Colonic mucosa (tissue), 4 donors: ENCODE data around the gene AUTS2. TPM values are rescaled to one million over a fixed set of nuclear protein-coding genes. Genes with fewer than 3 reads are reported as not detected.

Experiments
- DNase-seq: peaks from one replicate; pipeline ENCODE4 v3.0.0-alpha.2; 2020
- H3K27ac ChIP-seq: fragments of 200-600 bp; one replicate; pipeline ENCODE4 v1.8.0; 2021
- H3K27me3 ChIP-seq: fragments of 200-600 bp; one replicate; pipeline ENCODE4 v1.8.0; 2021
- H3K36me3 ChIP-seq: fragments of 200-600 bp; one replicate; pipeline ENCODE4 v1.8.0; 2021
- H3K4me1 ChIP-seq: fragments of 200-600 bp; one replicate; pipeline ENCODE4 v1.8.0; 2021; ENCODE audit warnings: mild to moderate bottlenecking
- H3K4me3 ChIP-seq: fragments of 200-600 bp; one replicate; pipeline ENCODE4 v1.8.0; 2021
- H3K9ac ChIP-seq, 2 donors: one replicate each; pipeline ENCODE4 v1.7.0; 2013; ENCODE audit warnings: control low read depth in 2 of 2, low read depth in 2 of 2, low read length in 2 of 2
- H3K9me3 ChIP-seq: fragments of 200-600 bp; one replicate; pipeline ENCODE4 v1.8.0; 2021
- intact Hi-C: fragments of 100-400 bp; cut with DNase I; formaldehyde crosslinking; loops from one replicate; pipeline ENCODE4 v1.14.1; 2022
- total RNA-seq, 2 donors: library from RNA; stranded (reverse); fragmentation: NEBNext Ultra II Directional in 1 of 2; extraction: Animal tissue kit (Norgen Biotek cat#: 25700) in 1 of 2; gene quantifications; one replicate each; pipeline ENCODE4 v1.2.1, GENCODE V29; 2021
- TF ChIP-seq, protein P1 (sequence below): fragments of 200-600 bp; IDR thresholded peaks from one replicate; pipeline ENCODE4 v1.8.0; 2022; ENCODE audit warnings: antibody characterized with exemption, mild to moderate bottlenecking
- donor health status: healthy.
- donor health status: DM: no; HTN: no; CAD: no.
- donor health status: DM: no; HTN: no; CAD: no.

The AUTS2 gene
- total RNA-seq, 2 donors from 2014 or later, result 39.8 to 42.3 TPM

DNA sequence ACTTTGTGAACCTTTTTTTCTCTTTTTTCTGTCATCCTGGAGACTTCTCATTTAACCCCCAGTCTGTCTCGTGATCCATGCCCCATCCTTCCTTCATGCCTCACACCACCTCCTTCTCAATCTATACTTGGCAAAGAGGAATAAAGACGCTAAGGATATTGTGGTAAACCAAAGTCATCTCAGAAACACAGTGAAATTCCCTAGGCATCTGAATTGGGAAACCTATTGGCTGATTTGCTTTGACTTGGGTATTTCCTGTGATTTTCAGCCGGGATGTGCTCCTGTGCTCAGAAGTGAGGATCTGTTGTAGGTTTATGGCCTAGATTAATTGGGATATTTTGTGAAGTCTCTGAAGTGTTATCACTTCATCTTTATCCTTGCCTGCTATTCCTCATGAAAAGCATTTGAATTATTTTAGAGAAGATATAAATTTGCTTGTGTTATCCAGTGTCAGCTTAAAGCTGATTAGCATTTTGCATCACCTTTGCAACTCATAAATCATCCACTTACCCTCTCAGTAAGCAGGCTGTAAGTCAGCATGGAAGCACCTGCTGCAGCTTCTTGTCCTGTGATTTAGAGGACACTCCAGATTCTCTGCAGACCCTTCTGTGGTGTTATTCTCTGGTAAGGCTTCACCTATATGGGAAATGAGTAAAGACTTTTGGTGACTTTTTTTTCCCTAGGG is 138.0 kb downstream of the AUTS2 start:
- no peak for DNase-seq
- intact Hi-C loops, result no loop called here
- Histone ChIP-seq H3K4me1 (no peaks in the 10 kb centered on the region), H3K36me3 (no peaks in the 10 kb centered on the region), H3K27me3 (no peaks in the 10 kb centered on the region), H3K9ac (no peak overlapping the region), H3K9me3 (no peaks in the 10 kb centered on the region), H3K27ac (no peak overlapping the region), H3K4me3 (no peak overlapping the region)
- TF ChIP-seq, protein P1, sequence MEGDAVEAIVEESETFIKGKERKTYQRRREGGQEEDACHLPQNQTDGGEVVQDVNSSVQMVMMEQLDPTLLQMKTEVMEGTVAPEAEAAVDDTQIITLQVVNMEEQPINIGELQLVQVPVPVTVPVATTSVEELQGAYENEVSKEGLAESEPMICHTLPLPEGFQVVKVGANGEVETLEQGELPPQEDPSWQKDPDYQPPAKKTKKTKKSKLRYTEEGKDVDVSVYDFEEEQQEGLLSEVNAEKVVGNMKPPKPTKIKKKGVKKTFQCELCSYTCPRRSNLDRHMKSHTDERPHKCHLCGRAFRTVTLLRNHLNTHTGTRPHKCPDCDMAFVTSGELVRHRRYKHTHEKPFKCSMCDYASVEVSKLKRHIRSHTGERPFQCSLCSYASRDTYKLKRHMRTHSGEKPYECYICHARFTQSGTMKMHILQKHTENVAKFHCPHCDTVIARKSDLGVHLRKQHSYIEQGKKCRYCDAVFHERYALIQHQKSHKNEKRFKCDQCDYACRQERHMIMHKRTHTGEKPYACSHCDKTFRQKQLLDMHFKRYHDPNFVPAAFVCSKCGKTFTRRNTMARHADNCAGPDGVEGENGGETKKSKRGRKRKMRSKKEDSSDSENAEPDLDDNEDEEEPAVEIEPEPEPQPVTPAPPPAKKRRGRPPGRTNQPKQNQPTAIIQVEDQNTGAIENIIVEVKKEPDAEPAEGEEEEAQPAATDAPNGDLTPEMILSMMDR, result no peak

DNA sequence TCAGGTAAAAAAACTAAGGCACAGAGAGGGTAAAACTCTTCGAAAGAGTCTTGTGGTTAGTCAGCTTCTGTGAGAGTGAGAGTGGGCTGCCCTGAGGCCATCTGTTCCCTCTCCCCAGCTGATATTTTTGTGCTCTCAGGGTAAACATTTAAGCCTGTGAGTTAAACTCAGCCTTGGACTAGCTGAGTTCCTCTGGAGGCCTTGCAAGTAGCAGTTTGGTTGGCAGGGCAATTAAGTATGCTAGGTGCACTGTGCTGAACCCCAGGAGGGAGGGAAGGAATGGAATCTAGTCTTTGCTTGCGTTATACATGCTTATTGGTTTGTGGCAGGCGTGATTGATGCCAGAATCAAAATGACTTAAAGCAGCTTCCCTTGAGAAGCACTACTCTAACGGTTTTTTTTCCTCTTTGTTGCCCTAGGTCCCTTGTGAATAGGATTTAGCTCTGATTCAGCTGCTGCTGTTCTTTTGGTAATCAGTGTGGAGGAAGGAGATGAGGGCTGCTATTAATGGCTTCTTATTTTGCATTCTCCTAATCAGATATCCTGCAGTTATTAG is 140.2 kb downstream of the AUTS2 start:
- intact Hi-C loops, result no loop called here
- no peaks in the 10 kb centered on the region for H3K9me3 ChIP-seq
- no peak overlapping the region for H3K27ac ChIP-seq
- no peak overlapping the region for H3K9ac ChIP-seq
- H3K4me3 ChIP-seq, result no peak overlapping the region
- TF ChIP-seq, protein P1, result no peak
- H3K36me3 ChIP-seq, result no peaks in the 10 kb centered on the region
- no peaks in the 10 kb centered on the region for H3K4me1 ChIP-seq
- DNase-seq, result no peak
- H3K27me3 ChIP-seq, result no peaks in the 10 kb centered on the region

DNA sequence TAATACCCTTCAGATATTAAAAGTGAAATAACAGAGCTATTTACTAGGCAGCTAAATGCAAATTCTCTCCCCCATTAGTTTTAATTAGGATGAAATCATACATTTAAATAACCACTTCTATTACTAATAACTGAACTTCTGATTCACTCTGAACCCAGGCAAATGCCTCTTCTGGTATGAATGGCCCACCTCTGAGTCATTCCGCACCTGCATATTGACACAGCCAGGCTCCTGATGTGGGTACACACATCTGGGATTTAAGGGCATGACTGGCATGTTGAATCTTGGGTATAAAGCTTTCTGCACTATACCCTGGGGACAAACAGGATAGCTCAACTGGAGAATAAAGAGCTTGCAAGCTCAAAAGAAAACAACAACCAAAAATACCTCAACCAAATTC is 140.9 kb downstream of the AUTS2 start:
- no peak for DNase-seq
- Histone ChIP-seq H3K9ac (no peak overlapping the region), H3K27ac (no peak overlapping the region), H3K9me3 (no peaks in the 10 kb centered on the region), H3K4me3 (no peak overlapping the region), H3K4me1 (no peaks in the 10 kb centered on the region), H3K27me3 (no peaks in the 10 kb centered on the region), H3K36me3 (no peaks in the 10 kb centered on the region)
- TF ChIP-seq, protein P1, result no peak
- intact Hi-C loops, result no loop called here

DNA sequence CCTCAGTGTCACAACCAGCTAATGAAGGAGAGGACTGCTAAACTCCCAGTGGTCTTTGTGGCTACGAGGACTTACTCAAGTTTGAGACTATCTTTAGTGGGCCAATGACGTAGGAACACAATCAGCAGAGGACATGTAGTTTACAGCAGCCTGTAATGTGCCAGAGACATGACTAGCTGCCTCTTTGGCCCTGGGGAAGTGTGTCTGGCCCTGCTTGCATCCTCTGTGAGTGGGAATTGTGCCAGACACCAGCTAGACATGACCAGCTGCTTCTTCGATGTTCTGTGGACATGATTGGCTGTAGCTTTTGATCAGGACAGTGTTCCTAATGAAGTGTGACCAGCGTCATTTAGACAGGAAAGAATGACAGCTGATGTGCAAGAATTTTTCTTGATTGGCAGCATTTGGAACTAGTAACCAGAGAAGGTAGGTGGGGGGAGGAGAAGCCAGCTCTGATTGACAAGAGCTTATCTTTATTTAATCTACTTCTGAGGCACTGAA is 141.7 kb downstream of the AUTS2 start:
- Histone ChIP-seq H3K4me1 (no peaks in the 10 kb centered on the region), H3K9me3 (no peaks in the 10 kb centered on the region), H3K4me3 (no peak overlapping the region), H3K27me3 (no peaks in the 10 kb centered on the region), H3K27ac (no peak overlapping the region), H3K36me3 (no peaks in the 10 kb centered on the region), H3K9ac (no peak overlapping the region)
- no peak for DNase-seq
- TF ChIP-seq, protein P1, result no peak
- intact Hi-C loops, result no loop called here

DNA sequence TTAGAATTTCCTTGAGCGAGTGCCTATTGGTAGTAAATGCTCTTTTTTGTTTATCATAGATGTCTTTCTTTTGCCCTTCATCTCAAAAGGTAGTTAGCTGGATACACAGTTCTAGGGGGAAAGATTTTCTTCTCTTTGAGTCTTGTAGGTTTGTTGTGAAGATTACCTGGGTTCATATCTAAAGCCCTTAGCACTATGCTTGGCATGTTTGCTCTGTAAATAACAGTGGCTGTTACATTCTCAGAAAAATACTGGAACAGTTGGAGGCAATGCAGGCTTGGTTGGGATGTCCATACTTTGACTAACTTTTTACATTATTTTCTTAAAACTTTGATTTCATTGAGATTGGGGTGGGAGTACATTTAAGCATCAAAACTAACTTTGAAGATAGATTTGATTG is 144.0 kb downstream of the AUTS2 start:
- H3K4me1 ChIP-seq, result no peaks in the 10 kb centered on the region
- no peaks in the 10 kb centered on the region for H3K27me3 ChIP-seq
- no peak overlapping the region for H3K9ac ChIP-seq
- DNase-seq, result no peak
- TF ChIP-seq, protein P1, result no peak
- no peak overlapping the region for H3K27ac ChIP-seq
- H3K4me3 ChIP-seq, result no peak overlapping the region
- no peaks in the 10 kb centered on the region for H3K36me3 ChIP-seq
- intact Hi-C loops, result no loop called here
- H3K9me3 ChIP-seq, result no peaks in the 10 kb centered on the region
